G401 (cell line): ENCODE results near the gene GIPC3. TPM values are rescaled to one million over a fixed set of nuclear protein-coding genes. Genes with fewer than 3 reads are reported as not detected.

ENCODE experiments used
- DNase-seq: peaks from one replicate; pipeline ENCODE4 v3.0.0-alpha.2; 2015; ENCODE audit warnings: low spot score
- in situ Hi-C: cut with HindIII; loops from 2 replicates; pipeline ENCODE4 v1.10.0; 2016; ENCODE audit warnings: low sequenced_read_pairs, mixed read lengths
- total RNA-seq: library from RNA; depleted of rRNA; stranded (reverse); fragments of >200 nt; shearing (Covaris generic); gene quantifications from 2 replicates; pipeline ENCODE4 v1.2.3, GENCODE V29; 2014

The GIPC3 gene
- total RNA-seq, 1 experiment from 2014 or later = not detected

- DNase-seq = no peak
- in situ Hi-C loops = no loop called here
These were observed 27.1 kb downstream of the GIPC3 start for GRCh38 chr19:3612330-3612729.

GRCh38 chr19:3612901-3613741, 27.8 kb downstream of the GIPC3 start:
- no peak for DNase-seq
- in situ Hi-C loops = no loop called here

- in situ Hi-C loops = no loop called here
- no peak for DNase-seq
These were observed 28.8 kb downstream of the GIPC3 start for GRCh38 chr19:3613818-3614661.

GRCh38 chr19:3614858-3615505, 29.7 kb downstream of the GIPC3 start:
- no peak for DNase-seq
- in situ Hi-C loops = no loop called here

GRCh38 chr19:3615524-3616135, 30.4 kb downstream of the GIPC3 start:
- no peak for DNase-seq
- in situ Hi-C loops = no loop called here

- in situ Hi-C loops = no loop called here
- no peak for DNase-seq
These were observed 32.2 kb downstream of the GIPC3 start for GRCh38 chr19:3617463-3617862.

GRCh38 chr19:3618144-3618810, 33.0 kb downstream of the GIPC3 start:
- no peak for DNase-seq
- in situ Hi-C loops = no loop called here

GRCh38 chr19:3618811-3619630, 33.7 kb downstream of the GIPC3 start:
- in situ Hi-C loops = no loop called here
- no peak for DNase-seq

GRCh38 chr19:3619631-3620012, 34.3 kb downstream of the GIPC3 start:
- in situ Hi-C loops = loop anchor here (5.0 kb wide), 1 partner anchor 42 kb away; no protein-coding TSS in a partner anchor
- DNase-seq = no peak

- in situ Hi-C loops = loop anchor here (5.0 kb wide), 1 partner anchor 43 kb away; no protein-coding TSS in a partner anchor
- DNase-seq = no peak
These were observed 35.0 kb downstream of the GIPC3 start for GRCh38 chr19:3620145-3620816.

GRCh38 chr19:3620817-3621547, 35.7 kb downstream of the GIPC3 start:
- no peak for DNase-seq
- in situ Hi-C loops = loop anchor here (5.0 kb wide), 1 partner anchor 44 kb away; no protein-coding TSS in a partner anchor

GRCh38 chr19:3621689-3622088, 36.4 kb downstream of the GIPC3 start:
- in situ Hi-C loops = loop anchor here (5.0 kb wide), 1 partner anchor 44 kb away; no protein-coding TSS in a partner anchor
- DNase-seq = no peak

- DNase-seq = no peak
- in situ Hi-C loops = loop anchor here (5.0 kb wide), 1 partner anchor 45 kb away; no protein-coding TSS in a partner anchor
These were observed 36.9 kb downstream of the GIPC3 start for GRCh38 chr19:3622224-3622623.

GRCh38 chr19:3623716-3624115, 38.4 kb downstream of the GIPC3 start:
- DNase-seq = no peak
- in situ Hi-C loops = loop anchor here (5.0 kb wide), 1 partner anchor 46 kb away; no protein-coding TSS in a partner anchor

GRCh38 chr19:3625996-3626472, 40.8 kb downstream of the GIPC3 start:
- no peak for DNase-seq
- in situ Hi-C loops = no loop called here
